CD4-positive, alpha-beta T cell treated with Interleukin-6 for 4 hours (primary cell): ENCODE results near the gene FILIP1L.
"Not testable (repeated sequence)": the region's sequence is repeated elsewhere in the genome, so short reads cannot be mapped to it uniquely, and the experiment has no call there.

ENCODE experiments used
- DNase-seq: peaks from one replicate; pipeline ENCODE4 v3.0.0-alpha.2; 2020; ENCODE audit warnings: mixed read lengths

FILIP1L gene

GRCh38 chr3:100072326-100073048, 41.8 kb downstream of the FILIP1L start:
- no peak for DNase-seq

GRCh38 chr3:100069472-100069871, 44.8 kb downstream of the FILIP1L start:
- no peak for DNase-seq

DNA sequence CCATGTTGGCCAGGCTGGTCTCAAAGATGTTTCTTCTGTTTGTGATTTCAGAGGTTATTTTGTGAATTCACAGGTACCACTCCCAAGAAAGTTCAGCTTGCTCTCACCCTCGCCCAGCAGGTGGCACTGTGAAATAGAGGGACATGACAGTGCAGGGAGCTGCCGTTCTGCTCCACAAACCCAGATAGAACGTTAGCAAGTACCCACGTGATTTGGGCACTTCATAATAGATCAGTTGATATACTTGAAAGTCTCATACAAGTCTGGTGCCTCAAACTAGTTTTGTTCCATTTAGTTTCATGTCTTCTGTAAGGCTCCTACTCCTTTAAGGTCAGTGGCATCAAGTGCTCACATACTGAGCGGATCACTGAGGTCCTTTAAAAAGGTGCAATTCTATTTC, 45.5 kb downstream of the FILIP1L start:
- peak; percentile 79 for DNase-seq

- no peak for DNase-seq
Observed at GRCh38 chr3:100067589-100067988, 46.7 kb downstream of the FILIP1L start.

- DNase-seq: no peak
Observed at GRCh38 chr3:100063929-100064461, 50.3 kb downstream of the FILIP1L start.

GRCh38 chr3:100062665-100063064, 51.6 kb downstream of the FILIP1L start:
- no peak for DNase-seq

GRCh38 chr3:100060685-100061484, 53.4 kb downstream of the FILIP1L start:
- DNase-seq: no peak

GRCh38 chr3:100059472-100059871, 54.8 kb downstream of the FILIP1L start:
- DNase-seq: no peak

DNA sequence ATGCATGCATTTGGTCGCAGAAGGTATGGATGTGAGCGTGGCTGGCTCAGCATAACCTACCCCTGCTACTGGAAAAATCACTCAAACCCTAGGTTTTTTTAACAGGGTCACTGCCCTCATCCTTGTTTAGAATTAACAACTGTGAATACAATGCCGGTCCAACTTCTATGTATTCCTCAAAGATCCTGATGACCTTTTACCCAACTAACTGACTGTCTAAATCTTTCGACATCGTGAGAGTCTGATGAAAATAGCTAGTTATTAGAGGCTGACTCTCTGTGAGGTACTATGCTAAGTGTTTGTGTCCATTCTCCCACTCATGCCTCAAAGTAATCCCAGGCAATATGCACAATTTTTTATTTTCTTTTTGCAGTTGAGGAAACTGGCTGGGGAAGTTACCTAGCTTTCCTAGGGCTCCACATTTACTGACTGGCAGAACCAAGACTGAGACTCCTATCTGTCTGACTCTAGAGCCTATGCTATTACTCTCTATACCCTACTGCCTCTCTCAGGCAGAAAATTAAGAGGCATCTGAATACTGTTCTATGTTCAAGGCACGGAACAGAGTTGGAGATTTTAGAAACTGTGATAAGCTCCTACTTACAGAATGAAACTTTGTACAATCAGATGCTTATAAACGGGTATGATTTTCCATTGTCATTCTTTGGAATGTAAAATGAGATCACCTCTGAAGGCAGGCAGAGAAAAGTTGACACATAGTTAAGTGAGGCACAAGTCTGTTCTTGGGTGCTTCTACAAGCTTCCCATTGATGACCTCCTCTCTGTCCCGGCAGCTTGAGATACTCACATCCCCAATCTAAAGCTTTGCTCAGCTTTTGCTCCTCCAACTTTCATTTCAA, 56.4 kb downstream of the FILIP1L start:
- DNase-seq: no peak

DNA sequence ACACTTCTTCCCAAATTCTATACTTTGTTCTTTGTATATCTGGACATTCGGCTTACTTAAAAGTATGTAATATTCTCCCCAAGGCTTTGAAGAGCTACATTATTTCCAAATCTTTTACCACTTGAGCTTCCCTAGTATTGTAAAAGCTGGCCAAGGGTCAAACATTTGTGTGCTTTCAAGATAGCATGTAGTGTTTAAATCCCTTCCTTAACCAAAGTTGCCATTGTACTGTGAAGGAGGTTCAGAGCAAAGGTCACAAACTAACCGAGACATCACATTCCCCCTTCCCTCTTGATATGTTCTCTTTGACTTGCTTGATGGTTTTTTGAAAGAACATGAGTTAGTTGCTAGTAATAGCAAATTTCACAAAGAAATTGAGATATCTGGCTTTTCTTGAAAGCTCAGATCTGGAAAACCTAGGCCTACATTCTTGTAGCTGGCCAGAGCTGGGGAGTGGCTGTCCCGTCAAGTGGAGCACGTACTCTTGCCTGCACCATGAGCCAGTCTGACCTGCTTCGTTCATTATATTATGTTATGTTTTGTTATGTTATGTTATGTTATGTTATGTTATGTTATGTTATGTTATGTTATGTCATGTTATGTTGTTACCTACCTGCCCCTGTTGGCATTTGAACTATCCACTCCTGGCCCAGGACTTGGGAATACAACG, 60.2 kb downstream of the FILIP1L start:
- DNase-seq: no peak

GRCh38 chr3:100051513-100051912, 62.8 kb downstream of the FILIP1L start:
- DNase-seq: not testable (repeated sequence)

GRCh38 chr3:100048248-100048647, 66.1 kb downstream of the FILIP1L start:
- no peak for DNase-seq

GRCh38 chr3:100047455-100048141, 66.7 kb downstream of the FILIP1L start:
- no peak for DNase-seq

- no peak for DNase-seq
Observed at GRCh38 chr3:100046986-100047385, 67.3 kb downstream of the FILIP1L start.

GRCh38 chr3:100045696-100046095, 68.6 kb downstream of the FILIP1L start:
- no peak for DNase-seq

GRCh38 chr3:100044369-100044768, 69.9 kb downstream of the FILIP1L start:
- DNase-seq: no peak

GRCh38 chr3:100043271-100043670, 71.0 kb downstream of the FILIP1L start:
- DNase-seq: no peak

DNA sequence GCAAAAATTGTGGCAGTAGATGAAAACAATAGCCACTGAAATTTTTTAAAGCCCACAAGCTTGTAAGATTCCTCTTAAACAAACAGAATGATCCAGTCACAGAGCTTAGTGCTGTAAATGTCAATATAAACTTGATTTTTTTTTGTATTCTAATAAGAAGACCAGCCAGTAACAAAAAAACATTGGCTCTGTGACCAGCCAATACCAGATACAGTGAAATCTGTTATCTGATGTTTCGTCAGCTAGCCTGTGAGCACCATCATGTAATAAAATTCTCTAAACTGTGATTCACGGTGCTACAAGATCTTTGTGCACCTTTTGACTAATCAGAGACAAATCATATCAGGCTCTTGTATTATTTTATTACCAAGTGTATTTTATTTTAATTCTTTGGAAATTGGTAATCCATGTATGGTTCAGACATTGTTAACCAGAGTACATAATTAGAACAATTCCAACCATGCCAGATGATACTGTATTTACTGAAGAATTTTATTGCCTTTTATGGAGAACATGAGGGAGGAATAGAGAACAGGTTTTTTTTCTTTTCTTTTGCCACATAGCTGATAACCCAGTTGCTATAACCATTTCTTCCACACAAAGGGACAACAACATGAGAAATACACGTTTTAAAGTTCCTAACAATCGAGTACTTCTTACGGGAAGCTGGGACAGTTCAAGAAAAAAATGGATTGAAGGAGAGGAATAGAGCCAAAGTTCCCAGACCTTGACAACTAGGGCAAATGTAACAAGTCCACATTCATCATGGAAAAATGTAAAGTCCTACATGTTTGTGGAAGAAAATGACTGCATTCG, 71.9 kb downstream of the FILIP1L start:
- DNase-seq: no peak

- DNase-seq: no peak
Observed at GRCh38 chr3:100041328-100041749, 73.0 kb downstream of the FILIP1L start.

DNA sequence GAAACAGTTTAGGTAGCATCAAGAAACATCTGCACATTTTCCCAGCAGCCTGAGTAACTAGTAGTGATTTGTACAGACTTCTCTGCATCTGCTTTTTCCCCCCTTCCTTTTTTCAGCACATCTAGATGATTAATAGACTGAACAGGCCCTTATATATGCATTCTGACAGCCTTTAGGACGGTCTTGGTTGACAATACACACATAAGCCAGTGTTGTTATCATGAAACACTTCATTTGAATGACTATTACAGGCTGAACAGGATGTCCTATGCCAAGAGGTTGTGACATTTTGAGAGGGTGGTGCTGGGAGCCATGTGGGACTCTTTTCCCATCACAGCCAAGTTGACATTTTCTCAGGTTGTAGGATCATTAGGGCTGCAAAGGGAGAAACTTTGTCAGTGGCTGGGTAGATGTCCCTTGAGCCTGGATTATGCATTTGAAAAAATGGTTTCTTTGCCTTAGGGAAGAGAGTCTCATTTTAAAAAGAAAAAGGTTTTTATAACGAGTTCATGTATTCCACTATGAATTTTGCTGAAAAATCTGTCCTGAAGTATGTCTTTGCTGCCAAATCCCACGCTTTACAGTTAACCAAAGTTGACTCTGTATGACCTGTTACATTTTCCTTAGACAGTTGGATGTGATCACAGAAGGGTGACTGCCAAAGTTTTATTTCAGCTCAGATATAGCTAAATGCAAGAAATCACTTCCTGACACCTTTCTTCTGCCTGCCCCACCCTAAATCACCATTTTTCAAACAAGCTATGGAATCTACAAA, 73.7 kb downstream of the FILIP1L start:
- DNase-seq: no peak
